Stimulated activated CD4-positive, alpha-beta T cell treated with anti-CD3 and anti-CD28 coated beads, TNF-alpha, amount 100 ng/mL, for 24 hours (primary cell): ENCODE data around the gene MAD2L1BP.
"Not testable (repeated sequence)": the region's sequence is repeated elsewhere in the genome, so short reads cannot be mapped to it uniquely, and the experiment has no call there.

ENCODE experiments used
- DNase-seq, 3 experiments: peaks; one replicate each; pipeline ENCODE4 v3.0.0-alpha.2; 2020; ENCODE audit warnings: low read depth in 3 of 3

Gene MAD2L1BP

GRCh38 chr6:43627008-43627825, 8.4 kb upstream of the MAD2L1BP start:
- DNase-seq: no peak

GRCh38 chr6:43628393-43629103, 7.1 kb upstream of the MAD2L1BP start:
- DNase-seq: peak in 2 of 3 experiments; percentile 31 to 48

DNA sequence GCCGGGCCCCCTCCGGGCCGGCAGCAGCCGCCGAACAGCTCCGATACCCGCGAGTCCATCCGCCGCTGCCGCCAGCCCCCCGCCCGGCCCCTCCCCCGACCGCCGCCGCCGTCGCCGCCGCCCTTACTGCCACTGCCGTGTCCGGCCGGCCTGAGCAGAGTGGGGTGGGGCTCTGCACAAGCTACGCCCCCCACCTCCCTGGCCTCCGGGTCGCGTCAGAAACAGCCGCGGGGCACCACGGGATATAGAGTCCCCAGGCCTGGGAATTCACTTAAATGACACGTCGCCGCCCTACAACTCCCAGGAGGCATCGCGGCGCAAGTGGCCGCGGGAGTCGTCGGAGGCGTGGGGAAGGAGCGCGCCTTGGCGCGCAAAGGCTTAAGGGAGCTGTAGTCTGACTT, 6.5 kb upstream of the MAD2L1BP start, which contains the start of gene GTPBP2:
TSS of gene GTPBP2 (minus strand) at position 161 of the 401 bp plus-strand sequence. CDS start at position 59, 102 bp downstream.
- DNase-seq: peak; percentile 92 to 96 (median 95)

GRCh38 chr6:43629505-43630300, 5.9 kb upstream of the MAD2L1BP start:
- DNase-seq: peak; percentile 68 to 90 (median 75)

GRCh38 chr6:43630980-43631619, 4.5 kb upstream of the MAD2L1BP start:
- no peak for DNase-seq

DNA sequence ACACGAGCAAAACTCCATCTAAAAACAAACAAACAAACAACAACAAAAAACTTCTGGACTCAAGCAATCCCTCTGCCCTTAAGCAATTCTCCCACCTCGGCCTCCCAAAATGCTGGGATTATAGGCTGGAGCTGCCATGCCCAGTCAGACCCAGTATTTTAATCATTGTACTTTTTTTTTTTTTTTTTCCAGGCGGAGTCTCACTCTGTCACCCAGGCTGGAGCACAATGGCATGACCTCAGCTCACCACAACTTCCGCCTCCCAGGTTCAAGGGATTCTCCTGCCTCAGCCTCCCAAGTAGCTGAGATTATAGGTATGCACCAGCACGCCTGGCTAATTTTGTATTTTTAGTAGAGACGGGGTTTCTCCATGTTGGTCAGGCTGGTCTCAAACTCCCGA, 2.6 kb upstream of the MAD2L1BP start:
- DNase-seq: not testable (repeated sequence)

- DNase-seq: no peak
Observed at GRCh38 chr6:43634702-43635303, 837 bp upstream of the MAD2L1BP start.

- DNase-seq: no peak
Observed at GRCh38 chr6:43636308-43636659, 644 bp downstream of the MAD2L1BP start.

GRCh38 chr6:43639984-43640800, 4.6 kb downstream of the MAD2L1BP start:
- DNase-seq: no peak

DNA sequence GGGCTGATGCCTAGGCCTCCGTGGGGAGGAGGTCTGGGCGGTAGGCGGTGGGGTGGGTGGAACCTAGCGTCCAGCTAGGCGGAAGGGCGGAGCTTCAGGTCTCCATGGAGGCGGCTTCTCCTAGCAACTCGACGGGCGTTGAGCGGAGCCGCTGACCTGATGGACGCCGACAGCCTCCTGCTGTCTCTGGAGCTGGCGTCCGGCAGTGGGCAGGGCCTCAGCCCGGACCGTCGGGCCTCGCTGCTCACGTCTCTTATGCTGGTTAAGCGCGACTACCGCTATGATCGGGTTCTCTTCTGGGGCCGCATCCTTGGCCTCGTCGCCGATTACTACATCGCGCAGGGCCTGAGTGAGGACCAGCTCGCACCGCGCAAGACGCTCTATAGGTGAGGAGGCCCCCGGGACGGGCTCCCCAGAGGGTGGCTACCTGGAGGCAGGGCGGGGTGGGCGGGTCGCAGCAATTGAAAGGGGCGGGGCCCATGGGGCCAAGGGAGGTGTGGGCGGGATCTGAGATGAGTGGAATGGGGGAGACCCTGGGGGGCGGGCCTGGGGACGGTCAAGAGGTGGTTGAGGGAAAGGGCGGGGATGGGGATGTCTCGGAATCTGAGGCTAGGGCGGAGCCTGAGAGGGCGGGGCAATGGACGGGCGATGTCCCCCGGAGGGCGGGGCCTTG, 9.4 kb downstream of the MAD2L1BP start, which contains the start of gene RSPH9:
TSS of gene RSPH9 (plus strand) at position 97 of the 673 bp plus-strand sequence. CDS start at position 160, 63 bp downstream.
- DNase-seq: peak in 2 of 3 experiments; percentile 24 to 73

- DNase-seq: no peak
Observed at GRCh38 chr6:43645613-43645964, 9.9 kb downstream of the MAD2L1BP start.

- DNase-seq: no peak
Observed at GRCh38 chr6:43647613-43648012, 12.0 kb downstream of the MAD2L1BP start.

- DNase-seq: no peak
Observed at GRCh38 chr6:43648248-43648647, 12.6 kb downstream of the MAD2L1BP start.

GRCh38 chr6:43652822-43653221, 17.2 kb downstream of the MAD2L1BP start:
- not testable (repeated sequence) for DNase-seq

DNA sequence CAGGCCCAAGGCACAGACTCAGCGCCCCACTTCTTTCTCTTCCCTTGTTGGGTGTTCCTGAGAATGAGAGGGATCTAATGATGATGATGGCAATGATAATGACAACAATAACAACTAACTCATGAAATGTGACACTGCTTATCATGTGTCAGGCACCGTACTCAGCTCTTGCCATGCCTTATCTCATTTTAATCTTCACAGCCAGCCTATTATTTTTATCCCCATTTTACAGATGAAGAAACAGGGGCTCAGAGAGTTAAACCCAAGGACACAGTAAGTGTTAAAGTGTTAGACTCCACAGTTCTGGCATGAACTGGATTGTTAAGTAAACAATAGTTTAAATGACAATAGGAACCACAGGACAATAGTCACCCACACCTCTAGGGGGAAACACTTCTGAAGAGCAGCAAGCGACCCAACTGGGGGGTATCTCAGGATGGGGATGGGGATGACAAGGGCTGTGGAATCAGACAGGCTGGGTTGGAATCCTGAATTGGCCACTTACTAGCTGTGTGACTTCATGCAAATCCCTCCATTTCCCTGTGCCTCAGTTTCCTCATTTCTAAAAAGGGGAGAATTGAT, 21.7 kb downstream of the MAD2L1BP start:
- DNase-seq: no peak

DNA sequence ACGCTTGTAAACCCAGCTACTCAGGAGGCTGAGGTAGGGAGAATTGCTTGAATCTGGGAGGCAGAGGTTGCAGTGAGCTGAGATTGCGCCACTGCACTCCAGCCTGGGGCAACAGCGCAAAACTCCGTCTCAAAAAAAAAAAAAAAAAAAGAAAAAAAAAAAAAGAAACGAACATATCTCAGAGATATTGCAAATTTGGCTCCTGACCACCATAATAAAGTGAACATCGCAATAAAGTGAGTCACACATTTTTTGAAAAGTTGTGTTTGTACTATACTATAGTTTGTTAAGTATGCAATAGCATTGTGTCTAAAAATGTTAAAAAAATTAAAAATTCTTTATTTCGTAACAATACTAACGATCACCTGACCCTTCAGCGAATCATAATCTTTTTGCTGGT, 22.5 kb downstream of the MAD2L1BP start:
- no peak for DNase-seq

GRCh38 chr6:43662948-43663347, 27.3 kb downstream of the MAD2L1BP start:
- DNase-seq: not testable (repeated sequence)

DNA sequence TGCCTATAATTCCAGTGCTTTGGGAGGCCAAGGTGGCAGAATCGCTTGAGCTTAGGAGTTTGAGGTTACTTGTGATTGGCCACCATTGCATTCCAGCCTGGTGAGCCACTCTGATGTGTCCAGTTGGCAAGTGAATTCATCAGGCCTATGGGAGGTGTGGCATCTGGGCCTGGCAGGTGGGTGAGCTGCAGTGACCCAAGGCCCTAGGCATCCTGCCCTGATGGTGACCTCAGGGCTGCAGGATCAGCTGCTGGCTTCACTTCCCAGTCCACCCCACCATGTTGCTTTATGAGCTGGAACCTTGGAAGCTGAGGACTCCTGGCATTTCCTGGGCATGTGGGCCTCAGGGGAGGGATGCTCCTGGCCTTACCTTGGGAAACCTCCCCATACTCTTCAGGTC, 29.7 kb downstream of the MAD2L1BP start:
- no peak for DNase-seq

DNA sequence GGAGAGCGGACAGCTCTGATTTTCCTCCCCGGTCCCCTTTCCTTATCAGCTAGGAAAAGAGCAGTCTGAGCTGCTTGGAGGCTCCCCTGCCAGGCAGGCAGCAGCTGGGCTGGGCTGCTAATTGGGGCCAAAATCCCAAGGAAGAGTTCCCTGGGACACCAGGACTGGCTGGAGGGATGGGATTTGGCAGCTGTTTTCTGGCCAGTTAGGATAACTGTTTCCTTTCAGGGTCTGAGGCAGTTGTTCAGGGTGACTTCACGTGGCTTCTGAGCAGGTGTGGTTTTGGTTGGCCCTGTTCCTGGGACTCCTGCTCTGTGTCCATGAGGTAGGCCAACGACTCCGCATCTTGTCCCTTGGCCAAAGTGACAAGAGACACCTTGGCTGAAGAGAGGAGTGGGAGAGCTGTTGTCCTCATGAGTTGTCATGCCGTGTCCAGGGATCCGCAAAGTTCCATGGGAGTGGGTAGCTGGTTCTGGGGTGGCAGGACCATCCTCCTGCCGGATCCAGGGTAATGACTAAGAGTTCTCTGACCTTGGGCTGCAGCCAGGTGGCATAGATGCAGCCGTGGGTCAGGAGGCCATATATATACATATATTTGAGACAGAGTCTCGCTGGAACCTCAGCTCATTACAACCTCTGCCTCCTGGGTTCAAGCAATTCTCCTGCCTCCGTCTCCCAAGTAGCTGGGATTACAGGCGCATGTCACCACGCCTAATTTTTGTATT, 30.7 kb downstream of the MAD2L1BP start:
- no peak for DNase-seq
